SK-N-SH (cell line): Measurements from ENCODE around the gene TEX19. TPM values are rescaled to one million over a fixed set of nuclear protein-coding genes. Genes with fewer than 3 reads are reported as not detected.
A peak's percentile ranks its signal among the peaks of the same experiment; 100 is the strongest.

Experiments used
- CTCF ChIA-PET: fragments of 300-600, 350-600 bp; formaldehyde crosslinking; extraction: SDS; loops from one replicate; lab custom pipeline; 2021; lab: Yijun Ruan, JAX
- POLR2A ChIA-PET: fragments of 350-600 bp; sonication (Branson Sonifier 250); formaldehyde crosslinking; extraction: SDS; loops from one replicate; lab custom pipeline; 2020; ENCODE audit warnings: antibody characterized with exemption, inconsistent platforms; lab: Yijun Ruan, JAX
- DNase-seq: peaks from one replicate; pipeline ENCODE4 v3.0.0; 2012
- H2AFZ ChIP-seq: fragments of 200-600 bp; sonication (generic); 2 replicates; pipeline ENCODE4 v1.8.1; 2016; ENCODE audit warnings: antibody characterized with exemption, mild to moderate bottlenecking, low read depth
- H3F3A ChIP-seq: fragments of 200-600 bp; sonication (generic); replicated peaks from 2 replicates; pipeline ENCODE3; 2016; ENCODE audit warnings: antibody characterized with exemption, mild to moderate bottlenecking; ENCODE audit not compliant: insufficient read depth
- H3K27ac ChIP-seq, 2 experiments: fragments of 200-500 bp in 1 of 2; fragments of 200-600 bp in 1 of 2; sonication (Bioruptor generic) in 1 of 2; sonication (generic), shearing (Covaris generic) in 1 of 2; 2 replicates each; pipeline versions ENCODE4 v1.5.1 to v1.6.1; 2014 to 2016; ENCODE audit warnings: low read depth in 2 of 2, inconsistent platforms in 1 of 2, low read length in 1 of 2, mild to moderate bottlenecking in 1 of 2, mixed read lengths in 1 of 2
- H3K27me3 ChIP-seq: fragments of 200-600 bp; sonication (generic), shearing (Covaris generic); 2 replicates; pipeline ENCODE4 v1.6.1; 2016; ENCODE audit warnings: mixed run types; ENCODE audit not compliant: insufficient read depth
- H3K36me3 ChIP-seq, 2 experiments: fragments of 200-500 bp in 1 of 2; fragments of 200-600 bp in 1 of 2; sonication (Bioruptor generic) in 1 of 2; sonication (generic) in 1 of 2; replicated peaks in 1 of 2; 2 replicates each; pipeline versions ENCODE3 to v1.5.1; 2014 to 2016; ENCODE audit warnings: low read length in 1 of 2, mild to moderate bottlenecking in 1 of 2; ENCODE audit not compliant: insufficient read depth in 2 of 2, control insufficient read depth in 1 of 2
- H3K4me1 ChIP-seq, 2 experiments: fragments of 200-500 bp in 1 of 2; fragments of 200-600 bp in 1 of 2; sonication (Bioruptor generic) in 1 of 2; sonication (generic), shearing (Covaris generic) in 1 of 2; 2 replicates each; pipeline versions ENCODE4 v1.5.1 to v1.6.1; 2014 to 2016; ENCODE audit warnings: low read depth in 1 of 2, low read length in 1 of 2, mixed run types in 1 of 2; ENCODE audit not compliant: insufficient read depth in 2 of 2, control insufficient read depth in 1 of 2
- H3K4me2 ChIP-seq: fragments of 200-600 bp; sonication (generic), shearing (Covaris generic); 2 replicates; pipeline ENCODE4 v1.6.1; 2017; ENCODE audit warnings: mixed run types
- H3K4me3 ChIP-seq, 2 experiments: fragments of 200-500 bp in 1 of 2; fragments of 200-600 bp in 1 of 2; sonication (Bioruptor generic) in 1 of 2; sonication (generic), shearing (Covaris generic) in 1 of 2; 2 replicates each; pipeline versions ENCODE4 v1.5.1 to v1.8.1; 2014 to 2016; ENCODE audit warnings: low read depth in 2 of 2, inconsistent platforms in 1 of 2, low read length in 1 of 2, mild to moderate bottlenecking in 1 of 2, mixed read lengths in 1 of 2, moderate library complexity in 1 of 2
- H3K79me2 ChIP-seq: fragments of 200-600 bp; sonication (generic); 2 replicates; pipeline ENCODE4 v1.8.1; 2017; ENCODE audit warnings: mild to moderate bottlenecking; ENCODE audit not compliant: insufficient read depth
- H3K9ac ChIP-seq: fragments of 200-600 bp; sonication (generic); 2 replicates; pipeline ENCODE4 v1.6.1; 2017; ENCODE audit warnings: mixed run types
- H3K9me2 ChIP-seq: fragments of 200-600 bp; sonication (generic); 2 replicates; pipeline ENCODE4 v1.6.1; 2017; ENCODE audit warnings: mixed run types
- H3K9me3 ChIP-seq: fragments of 200-600 bp; sonication (generic); 2 replicates; pipeline ENCODE4 v1.6.1; 2017; ENCODE audit warnings: mixed run types, mild to moderate bottlenecking, moderate library complexity
- H4K20me1 ChIP-seq: fragments of 200-600 bp; sonication (generic); 2 replicates; pipeline ENCODE4 v1.6.1; 2017; ENCODE audit warnings: mild to moderate bottlenecking, mixed run types; ENCODE audit not compliant: insufficient read depth
- ELF1 ChIP-seq: IDR thresholded peaks from 2 replicates; pipeline ENCODE4 v1.4.0; 2012
- EZH2phosphoT487 ChIP-seq: fragments of 200-600 bp; sonication (generic); IDR thresholded peaks from 2 replicates; pipeline ENCODE4 v1.6.1; 2017; ENCODE audit warnings: low read depth, mixed run types, mild to moderate bottlenecking, antibody characterized with exemption, moderate library complexity, borderline replicate concordance
- MAX ChIP-seq: IDR thresholded peaks from 2 replicates; pipeline ENCODE4 v1.4.0; 2012; ENCODE audit warnings: low read depth
- NFIC ChIP-seq: IDR thresholded peaks from 2 replicates; pipeline ENCODE4 v1.4.0; 2012; ENCODE audit warnings: borderline replicate concordance
- REST ChIP-seq: IDR thresholded peaks from 2 replicates; pipeline ENCODE4 v1.6.1; 2012; ENCODE audit warnings: mild to moderate bottlenecking, low read depth, low read length, moderate library complexity
- TCF12 ChIP-seq: IDR thresholded peaks from 2 replicates; pipeline ENCODE4 v1.4.0; 2012
- WGBS: methylation state at CpG from one replicate; pipeline ENCODE4 v1.1.6; 2017; ENCODE audit warnings: low lambda C conversion rate; 5-methylcytosine and 5-hydroxymethylcytosine counted together
- polyA plus RNA-seq, 3 experiments: library from polyadenylated mRNA; depleted of rRNA; stranded (reverse); fragments of >200 nt; gene quantifications; 2 replicates each; pipeline ENCODE4 v1.2.3, GENCODE V29; 2012
- TF ChIP-seq, protein P1 (sequence below): IDR thresholded peaks from 2 replicates; pipeline ENCODE4 v1.4.0; 2012; ENCODE audit warnings: low read depth, borderline replicate concordance
- TF ChIP-seq, protein P2 (sequence below): IDR thresholded peaks from 2 replicates; pipeline ENCODE4 v1.4.0; 2012; ENCODE audit warnings: low read depth, borderline replicate concordance
- TF ChIP-seq, protein P3 (sequence below): fragments of 200-600 bp; sonication (generic); IDR thresholded peaks from 2 replicates; pipeline ENCODE4 v1.6.1; 2017; ENCODE audit warnings: antibody characterized with exemption, mild to moderate bottlenecking, moderate library complexity
- TF ChIP-seq, protein P4 (sequence below): fragments of 150-350 bp; IDR thresholded peaks from 2 replicates; pipeline ENCODE4 v1.6.1; 2016; ENCODE audit warnings: mild to moderate bottlenecking, low read depth, low read length

The TEX19 gene
- polyA plus RNA-seq, 1 of the 3 experiments (the other 2 are of a cell fraction) = 0.10 TPM

GRCh38 chr17:82339634-82340580, 19.1 kb upstream of the TEX19 start:
- Histone ChIP-seq H3K79me2 (no peaks in the 10 kb centered on the region), H2AFZ (peak overlapping the region; percentile 78), H3K27ac (peak overlapping the region; percentile 16 to 40; a peak in 2 of 4 replicates), H3K36me3 (no peaks in the 10 kb centered on the region), H3K4me1 (peaks cover 1 to 11% of the 10 kb centered on the region in 2 experiments; a peak in 2 of 4 replicates), H3K4me2 (peak overlapping the region; percentile 76), H3K9ac (peak overlapping the region; percentile 27; the same call in 1 of the 2 replicates), H3K9me2 (no peaks in the 10 kb centered on the region), H3F3A (peaks cover 6% of the 10 kb centered on the region), H3K27me3 (no peaks in the 10 kb centered on the region), H4K20me1 (no peaks in the 10 kb centered on the region), H3K9me3 (no peaks in the 10 kb centered on the region), H3K4me3 (peak overlapping the region; percentile 29 to 30; a peak in 3 of 4 replicates)
- TF ChIP-seq, protein P1, sequence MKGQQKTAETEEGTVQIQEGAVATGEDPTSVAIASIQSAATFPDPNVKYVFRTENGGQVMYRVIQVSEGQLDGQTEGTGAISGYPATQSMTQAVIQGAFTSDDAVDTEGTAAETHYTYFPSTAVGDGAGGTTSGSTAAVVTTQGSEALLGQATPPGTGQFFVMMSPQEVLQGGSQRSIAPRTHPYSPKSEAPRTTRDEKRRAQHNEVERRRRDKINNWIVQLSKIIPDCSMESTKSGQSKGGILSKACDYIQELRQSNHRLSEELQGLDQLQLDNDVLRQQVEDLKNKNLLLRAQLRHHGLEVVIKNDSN = no peak
- peak; percentile 5; the same call in 1 of the 2 replicates for TF ChIP-seq REST
- ChIA-PET POLR2A (no interaction called here), CTCF (interaction anchor here (1.1 to 4.2 kb wide), 5 partner anchors 10 to 76 kb away, joined by 3 to 37 read pairs (median 6); no protein-coding TSS in a partner anchor)
- no peak for DNase-seq
- WGBS = 89% methylated on average over 6 of the region's 10 CpGs

DNA sequence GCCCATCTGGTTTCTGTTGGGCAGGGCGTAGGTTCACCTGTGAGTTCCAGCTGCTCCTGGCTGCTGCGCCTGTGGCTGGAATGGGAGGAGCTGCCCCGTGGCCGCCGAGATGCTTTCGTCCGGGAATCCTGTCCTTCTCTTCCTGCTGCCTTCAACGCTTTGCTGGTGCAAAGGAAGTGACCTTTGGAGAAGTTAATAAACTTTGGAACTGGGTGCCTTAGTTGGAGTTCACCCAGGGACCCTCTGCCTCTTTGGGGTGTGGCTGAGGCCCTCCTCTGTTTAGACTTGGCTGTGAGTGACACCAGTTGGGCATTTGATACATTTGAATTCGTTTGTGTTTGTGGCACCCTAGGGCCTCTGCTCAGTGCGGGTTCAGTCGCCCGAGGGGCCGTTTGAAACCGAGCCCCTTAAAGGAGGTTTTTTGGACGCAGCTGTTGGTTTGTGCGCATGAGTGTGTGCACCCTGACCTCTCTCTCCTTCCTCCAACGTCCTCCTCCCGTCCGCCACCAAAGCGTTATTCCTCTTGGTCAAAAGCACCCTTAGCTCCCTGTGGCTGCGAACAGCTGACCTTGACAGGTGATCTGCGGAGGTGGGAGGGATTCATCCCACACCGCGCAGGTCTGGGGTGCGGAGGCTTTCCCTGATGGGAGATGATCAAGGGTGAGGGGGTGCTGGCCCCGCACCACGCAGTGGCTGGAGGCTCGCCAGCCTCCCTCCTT, 16.5 kb upstream of the TEX19 start:
- H3K4me2 ChIP-seq = no peak overlapping the region
- no peak overlapping the region for H3K27ac ChIP-seq
- no peak overlapping the region for H3K9ac ChIP-seq
- no peak overlapping the region for H2AFZ ChIP-seq
- ChIA-PET CTCF (interaction anchor here (0.6 to 2.1 kb wide), 9 partner anchors 9 to 136 kb away, joined by 3 to 6 read pairs (median 4); partner anchors contain the start of gene SECTM1), POLR2A (interaction anchor here (1.3 kb wide), 1 partner anchor 13 kb away, joined by 4 read pairs; no protein-coding TSS in a partner anchor)
- DNase-seq = no peak
- no peak overlapping the region for H3K4me3 ChIP-seq
- WGBS = 84% methylated on average over 28 of the region's 28 CpGs
- H3K79me2 ChIP-seq = no peaks in the 10 kb centered on the region
- H3K27me3 ChIP-seq = no peaks in the 10 kb centered on the region
- no peaks in the 10 kb centered on the region for H4K20me1 ChIP-seq
- peaks cover 3% of the 10 kb centered on the region for H3F3A ChIP-seq
- no peaks in the 10 kb centered on the region for H3K36me3 ChIP-seq
- peaks cover 0 to 10% of the 10 kb centered on the region in 2 experiments; a peak in 2 of 4 replicates for H3K4me1 ChIP-seq
- no peaks in the 10 kb centered on the region for H3K9me2 ChIP-seq
- no peaks in the 10 kb centered on the region for H3K9me3 ChIP-seq
- no peak for TF ChIP-seq NFIC
- TF ChIP-seq EZH2phosphoT487 = no peak
- TF ChIP-seq, protein P2, sequence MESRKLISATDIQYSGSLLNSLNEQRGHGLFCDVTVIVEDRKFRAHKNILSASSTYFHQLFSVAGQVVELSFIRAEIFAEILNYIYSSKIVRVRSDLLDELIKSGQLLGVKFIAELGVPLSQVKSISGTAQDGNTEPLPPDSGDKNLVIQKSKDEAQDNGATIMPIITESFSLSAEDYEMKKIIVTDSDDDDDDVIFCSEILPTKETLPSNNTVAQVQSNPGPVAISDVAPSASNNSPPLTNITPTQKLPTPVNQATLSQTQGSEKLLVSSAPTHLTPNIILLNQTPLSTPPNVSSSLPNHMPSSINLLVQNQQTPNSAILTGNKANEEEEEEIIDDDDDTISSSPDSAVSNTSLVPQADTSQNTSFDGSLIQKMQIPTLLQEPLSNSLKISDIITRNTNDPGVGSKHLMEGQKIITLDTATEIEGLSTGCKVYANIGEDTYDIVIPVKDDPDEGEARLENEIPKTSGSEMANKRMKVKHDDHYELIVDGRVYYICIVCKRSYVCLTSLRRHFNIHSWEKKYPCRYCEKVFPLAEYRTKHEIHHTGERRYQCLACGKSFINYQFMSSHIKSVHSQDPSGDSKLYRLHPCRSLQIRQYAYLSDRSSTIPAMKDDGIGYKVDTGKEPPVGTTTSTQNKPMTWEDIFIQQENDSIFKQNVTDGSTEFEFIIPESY = no peak
- TF ChIP-seq ELF1 = no peak
- TF ChIP-seq, protein P3, sequence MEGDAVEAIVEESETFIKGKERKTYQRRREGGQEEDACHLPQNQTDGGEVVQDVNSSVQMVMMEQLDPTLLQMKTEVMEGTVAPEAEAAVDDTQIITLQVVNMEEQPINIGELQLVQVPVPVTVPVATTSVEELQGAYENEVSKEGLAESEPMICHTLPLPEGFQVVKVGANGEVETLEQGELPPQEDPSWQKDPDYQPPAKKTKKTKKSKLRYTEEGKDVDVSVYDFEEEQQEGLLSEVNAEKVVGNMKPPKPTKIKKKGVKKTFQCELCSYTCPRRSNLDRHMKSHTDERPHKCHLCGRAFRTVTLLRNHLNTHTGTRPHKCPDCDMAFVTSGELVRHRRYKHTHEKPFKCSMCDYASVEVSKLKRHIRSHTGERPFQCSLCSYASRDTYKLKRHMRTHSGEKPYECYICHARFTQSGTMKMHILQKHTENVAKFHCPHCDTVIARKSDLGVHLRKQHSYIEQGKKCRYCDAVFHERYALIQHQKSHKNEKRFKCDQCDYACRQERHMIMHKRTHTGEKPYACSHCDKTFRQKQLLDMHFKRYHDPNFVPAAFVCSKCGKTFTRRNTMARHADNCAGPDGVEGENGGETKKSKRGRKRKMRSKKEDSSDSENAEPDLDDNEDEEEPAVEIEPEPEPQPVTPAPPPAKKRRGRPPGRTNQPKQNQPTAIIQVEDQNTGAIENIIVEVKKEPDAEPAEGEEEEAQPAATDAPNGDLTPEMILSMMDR = no peak
- TF ChIP-seq, protein P4, sequence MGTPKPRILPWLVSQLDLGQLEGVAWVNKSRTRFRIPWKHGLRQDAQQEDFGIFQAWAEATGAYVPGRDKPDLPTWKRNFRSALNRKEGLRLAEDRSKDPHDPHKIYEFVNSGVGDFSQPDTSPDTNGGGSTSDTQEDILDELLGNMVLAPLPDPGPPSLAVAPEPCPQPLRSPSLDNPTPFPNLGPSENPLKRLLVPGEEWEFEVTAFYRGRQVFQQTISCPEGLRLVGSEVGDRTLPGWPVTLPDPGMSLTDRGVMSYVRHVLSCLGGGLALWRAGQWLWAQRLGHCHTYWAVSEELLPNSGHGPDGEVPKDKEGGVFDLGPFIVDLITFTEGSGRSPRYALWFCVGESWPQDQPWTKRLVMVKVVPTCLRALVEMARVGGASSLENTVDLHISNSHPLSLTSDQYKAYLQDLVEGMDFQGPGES = no peak
- no peak for TF ChIP-seq TCF12
- TF ChIP-seq, protein P1 = no peak
- no peak for TF ChIP-seq MAX
